Naive thymus-derived CD4-positive, alpha-beta T cell (primary cell): Measurements from ENCODE around the gene EDN3. TPM values are rescaled to one million over a fixed set of nuclear protein-coding genes. Genes with fewer than 3 reads are reported as not detected.
A peak's percentile ranks its signal among the peaks of the same experiment; 100 is the strongest.
"Not testable (repeated sequence)": the region's sequence is repeated elsewhere in the genome, so short reads cannot be mapped to it uniquely, and the experiment has no call there.

Experiments used
- ATAC-seq: fragments of 150-1000 bp; cut with Tn5 transposase; 2 replicates; pipeline ENCODE4 v1.10.0; 2021; ENCODE audit warnings: mild to moderate bottlenecking, moderate library complexity
- CTCF ChIA-PET: fragments of 350-600 bp; sonication (Branson Sonifier 250); formaldehyde crosslinking; loops from one replicate; lab custom pipeline; 2021; ENCODE audit warnings: antibody characterized with exemption; lab: Charles Lee
- POLR2A ChIA-PET: fragments of 350-600 bp; sonication (Branson Sonifier 250); formaldehyde crosslinking; loops from one replicate; lab custom pipeline; 2021; ENCODE audit warnings: antibody characterized with exemption, inconsistent platforms; lab: Charles Lee
- DNase-seq, 9 donors: peaks; one replicate each; pipeline versions ENCODE4 v3.0.0 to v3.0.0-alpha.2; 2020 to 2022; ENCODE audit warnings: mixed read lengths in 1 of 9
- H3K27ac ChIP-seq: one replicate; pipeline ENCODE4 v1.7.0; 2013; ENCODE audit warnings: mild to moderate bottlenecking, low read depth, low read length, moderate library complexity
- H3K27me3 ChIP-seq, 2 donors: one replicate each; pipeline ENCODE4 v1.7.0; 2013; ENCODE audit warnings: low read length in 2 of 2, mild to moderate bottlenecking in 2 of 2, moderate library complexity in 2 of 2; ENCODE audit not compliant: control insufficient read depth in 2 of 2, insufficient read depth in 2 of 2
- H3K36me3 ChIP-seq, 3 experiments: 1 replicate in 2 of 3; 2 replicates in 1 of 3; pipeline ENCODE4 v1.7.0; 2013; ENCODE audit warnings: low read length in 3 of 3, mild to moderate bottlenecking in 3 of 3, moderate library complexity in 1 of 3; ENCODE audit not compliant: insufficient read depth in 3 of 3, control insufficient read depth in 2 of 3
- H3K4me1 ChIP-seq, 2 donors: one replicate each; pipeline ENCODE4 v1.7.0; 2013; ENCODE audit warnings: low read length in 2 of 2, mild to moderate bottlenecking in 2 of 2, moderate library complexity in 1 of 2; ENCODE audit not compliant: control insufficient read depth in 2 of 2, insufficient read depth in 2 of 2
- H3K4me3 ChIP-seq: 2 replicates; pipeline ENCODE4 v1.7.0; 2013; ENCODE audit warnings: mild to moderate bottlenecking, low read length
- H3K9me3 ChIP-seq, 3 experiments: 1 replicate in 2 of 3; 2 replicates in 1 of 3; pipeline ENCODE4 v1.7.0; 2013; ENCODE audit warnings: low read length in 3 of 3; ENCODE audit not compliant: control insufficient read depth in 2 of 3
- H3K27ac Mint-ChIP-seq, 9 donors: one replicate each; pipeline ENCODE4 v1.8.0; 2020 to 2022; ENCODE audit warnings: mixed read lengths in 9 of 9, mild to moderate bottlenecking in 8 of 9, moderate library complexity in 5 of 9, inconsistent platforms in 2 of 9
- H3K27me3 Mint-ChIP-seq, 5 donors: one replicate each; pipeline ENCODE4 v1.8.0; 2021 to 2022; ENCODE audit warnings: mixed read lengths in 5 of 5, mild to moderate bottlenecking in 1 of 5
- H3K36me3 Mint-ChIP-seq, 5 donors: one replicate each; pipeline ENCODE4 v1.8.0; 2020 to 2022; ENCODE audit warnings: mixed read lengths in 5 of 5, mild to moderate bottlenecking in 3 of 5, inconsistent platforms in 1 of 5
- H3K4me1 Mint-ChIP-seq, 7 donors: one replicate each; pipeline ENCODE4 v1.8.0; 2020 to 2022; ENCODE audit warnings: mixed read lengths in 7 of 7, mild to moderate bottlenecking in 3 of 7, inconsistent platforms in 1 of 7
- H3K4me3 Mint-ChIP-seq, 10 donors: one replicate each; pipeline ENCODE4 v1.8.0; 2020 to 2022; ENCODE audit warnings: mild to moderate bottlenecking in 10 of 10, mixed read lengths in 10 of 10, moderate library complexity in 6 of 10, inconsistent platforms in 2 of 10
- H3K9me3 Mint-ChIP-seq, 11 donors: one replicate each; pipeline ENCODE4 v1.8.0; 2020 to 2022; ENCODE audit warnings: mixed read lengths in 11 of 11, mild to moderate bottlenecking in 4 of 11, inconsistent platforms in 1 of 11, moderate library complexity in 1 of 11
- intact Hi-C, 2 donors: fragments of 100-400 bp; cut with micrococcal nuclease; formaldehyde crosslinking; loops; one replicate each; pipeline ENCODE4 v1.15.1; 2023
- polyA plus RNA-seq, 2 donors: library from polyadenylated mRNA; unstranded; fragments of 300-500 nt; fragmentation: Illumina TruSeq; gene quantifications; one replicate each; pipeline ENCODE4 v1.2.3, GENCODE V29; 2021
- total RNA-seq, 6 experiments: library from RNA in 5 of 6; stranded (reverse) in 5 of 6; gene quantifications; 1 replicate in 5 of 6; 2 replicates in 1 of 6; pipeline ENCODE4 v1.2.3 and lab custom pipeline; 2021 to 2026

The EDN3 gene
- total and polyA plus RNA-seq, 7 experiments from 2014 or later = 0.13 to 0.56 (median 0.40) TPM; not detected in 3

DNA sequence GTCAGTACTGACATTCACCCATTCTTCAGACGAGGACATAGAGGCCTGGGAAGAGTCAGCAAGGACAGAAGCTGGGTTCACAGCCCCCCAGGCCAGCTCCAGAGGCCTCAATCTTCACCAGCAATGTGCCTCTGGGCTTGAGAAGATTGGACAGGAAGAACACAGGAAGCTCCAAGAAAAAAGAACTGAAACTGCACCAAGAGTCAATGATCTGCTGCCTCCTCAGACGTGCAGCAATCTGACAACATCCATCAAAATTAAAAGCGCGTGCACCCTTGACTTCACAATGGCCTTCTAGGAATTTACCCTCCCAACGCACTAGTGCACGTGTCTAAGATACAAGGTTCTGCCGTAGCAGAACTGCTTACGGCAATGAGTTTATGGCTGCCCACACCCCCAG is 38.0 kb downstream of the EDN3 start:
- H3K4me1 Mint-ChIP-seq, H3K27me3 ChIP-seq, H3K9me3 ChIP-seq, H3K27me3 Mint-ChIP-seq, H3K36me3 Mint-ChIP-seq, CTCF ChIA-PET, H3K27ac ChIP-seq, H3K4me1 ChIP-seq, POLR2A ChIA-PET, H3K4me3 ChIP-seq, H3K9me3 Mint-ChIP-seq, H3K4me3 Mint-ChIP-seq, H3K27ac Mint-ChIP-seq, DNase-seq, H3K36me3 ChIP-seq, intact Hi-C loops, ATAC-seq: not testable (repeated sequence)

DNA sequence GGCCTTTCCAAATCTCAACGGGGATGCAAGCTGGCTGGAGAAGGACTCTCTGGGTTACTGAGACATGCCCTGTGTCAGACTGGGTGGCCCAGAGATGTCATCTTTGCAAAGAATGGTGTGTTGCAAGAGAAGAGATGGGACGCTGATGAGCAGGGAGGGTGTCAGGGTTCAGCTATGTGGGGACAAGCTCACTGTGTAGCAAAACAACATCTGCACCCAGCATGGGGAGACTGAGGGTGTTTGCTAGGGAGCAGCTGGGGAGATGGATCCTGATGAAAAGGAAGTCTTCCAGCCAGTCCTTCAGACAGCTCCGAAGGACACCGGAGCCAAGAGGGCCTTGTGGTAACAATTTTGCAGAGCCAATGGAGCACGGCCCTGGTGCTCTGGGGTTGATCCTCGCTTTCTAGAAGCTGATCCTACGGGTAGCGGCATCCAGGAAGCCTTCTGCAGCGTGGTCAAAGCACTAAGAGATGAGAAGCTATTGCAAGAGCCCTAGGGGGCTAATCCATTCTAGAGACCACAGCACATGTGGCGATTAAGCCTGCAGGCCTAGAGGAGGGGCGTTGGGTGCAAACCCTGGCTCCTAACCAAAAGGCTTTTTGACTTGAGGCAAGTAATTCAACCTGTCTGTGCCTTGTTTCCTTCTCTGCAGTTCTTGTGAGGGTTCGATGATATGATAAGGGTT is 39.9 kb downstream of the EDN3 start:
- Histone ChIP-seq H3K4me1 (no peaks in the 10 kb centered on the region), H3K4me3 (no peak overlapping the region), H3K27me3 (no peaks in the 10 kb centered on the region), H3K27ac (no peak overlapping the region), H3K36me3 (no peaks in the 10 kb centered on the region), H3K9me3 (no peaks in the 10 kb centered on the region)
- peaks cover 0 to 4% (median 0%) of the 10 kb centered on the region in 5 donors for H3K36me3 Mint-ChIP-seq
- H3K9me3 Mint-ChIP-seq = peaks cover 0 to 6% (median 1%) of the 10 kb centered on the region in 11 donors
- DNase-seq (no peak), ATAC-seq (no peak)
- H3K4me1 Mint-ChIP-seq = no peaks in the 10 kb centered on the region
- POLR2A ChIA-PET = no interaction called here
- CTCF ChIA-PET = no interaction called here
- peaks cover 0 to 5% (median 0%) of the 10 kb centered on the region in 5 donors for H3K27me3 Mint-ChIP-seq
- no peak overlapping the region for H3K27ac Mint-ChIP-seq
- no peak overlapping the region for H3K4me3 Mint-ChIP-seq
- intact Hi-C loops = no loop called here

DNA sequence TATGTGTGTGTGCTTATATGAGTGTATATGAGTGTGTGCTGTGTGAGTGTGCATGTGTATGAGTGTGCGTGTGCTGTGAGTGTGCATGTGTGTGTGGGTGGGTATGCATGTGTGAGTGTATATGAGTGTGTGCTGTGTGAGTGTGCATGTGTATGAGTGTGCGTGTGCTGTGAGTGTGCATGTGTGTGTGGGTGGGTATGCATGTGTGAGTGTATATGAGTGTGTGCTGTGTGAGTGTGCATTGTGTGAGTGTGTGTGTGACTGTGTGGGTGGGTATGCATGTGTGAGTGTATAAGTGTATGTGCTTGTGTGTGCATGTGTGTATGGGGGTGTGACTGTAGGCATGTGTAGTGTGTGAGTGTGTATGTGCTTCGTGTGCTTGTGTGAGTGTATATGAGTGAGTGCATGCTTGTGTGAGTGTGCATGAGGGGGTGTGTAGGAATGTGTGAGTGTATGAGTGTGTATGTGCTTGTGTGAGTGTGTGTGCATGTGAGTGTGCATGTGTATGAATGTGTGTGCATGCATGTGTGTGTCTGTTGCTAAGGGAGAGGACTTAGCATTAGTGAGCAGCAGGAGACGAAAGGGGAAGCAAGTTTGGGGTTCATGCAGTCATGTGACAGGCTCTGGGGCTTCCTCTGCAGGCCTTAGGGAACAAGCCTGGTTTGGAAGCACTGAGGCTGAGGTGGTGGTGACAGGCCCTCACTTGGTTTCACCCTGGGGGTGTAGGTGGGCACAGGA is 41.0 kb downstream of the EDN3 start:
- H3K9me3 Mint-ChIP-seq, H3K4me3 ChIP-seq, H3K36me3 ChIP-seq, H3K36me3 Mint-ChIP-seq, H3K27me3 Mint-ChIP-seq, intact Hi-C loops, DNase-seq, CTCF ChIA-PET, H3K4me1 Mint-ChIP-seq, POLR2A ChIA-PET, H3K9me3 ChIP-seq, H3K4me3 Mint-ChIP-seq, H3K27ac ChIP-seq, H3K27ac Mint-ChIP-seq, H3K27me3 ChIP-seq, H3K4me1 ChIP-seq: not testable (repeated sequence)
- ATAC-seq = peak; percentile 57

DNA sequence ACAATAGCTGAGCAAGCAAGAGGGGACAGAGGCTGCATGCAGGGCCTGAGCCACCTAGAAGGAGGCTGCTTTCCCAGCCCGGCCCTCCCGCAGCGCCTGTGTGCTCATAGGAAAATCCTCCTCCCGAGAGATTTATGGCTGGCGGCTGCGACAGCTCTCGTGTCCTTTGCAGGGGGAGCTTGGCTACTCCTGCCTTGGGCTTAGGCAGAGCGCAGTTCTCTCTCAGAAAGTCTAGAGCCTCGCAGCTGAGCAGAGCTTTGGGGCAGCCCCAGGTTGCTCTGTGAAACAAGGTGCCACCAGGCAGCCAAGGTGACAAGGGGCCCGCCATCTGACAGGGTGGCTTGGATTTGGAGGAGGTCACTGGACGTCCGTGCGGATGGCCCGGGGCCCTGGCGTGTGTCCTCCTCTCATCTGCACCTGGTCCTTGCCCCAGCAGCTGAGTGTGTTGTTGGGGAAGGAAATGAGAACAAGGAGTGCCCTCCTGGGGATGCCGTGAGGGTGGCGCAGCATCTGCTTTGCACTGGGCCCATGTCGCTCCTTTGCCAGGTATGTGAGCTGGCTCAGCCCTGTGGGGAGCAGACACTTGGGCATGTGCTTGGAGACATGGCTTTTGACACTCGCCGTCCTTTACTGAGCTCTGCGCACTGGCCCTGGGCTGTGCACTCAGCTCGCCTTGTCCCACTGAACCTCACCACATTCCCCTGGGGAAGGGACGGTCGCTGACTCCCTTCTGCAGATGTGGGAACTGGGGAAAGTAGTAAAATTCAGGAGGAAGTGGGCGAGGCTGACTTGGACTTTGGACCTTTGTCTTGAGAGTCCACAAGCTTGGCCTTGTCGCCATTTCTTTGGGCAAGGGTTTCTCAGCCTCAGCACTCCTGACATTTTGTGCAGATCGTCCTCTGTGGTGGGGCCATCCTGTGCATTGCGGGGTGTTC is 41.9 kb downstream of the EDN3 start:
- Mint-ChIP-seq H3K4me1 (peaks cover 0 to 1% (median 0%) of the 10 kb centered on the region in 7 donors), H3K9me3 (peaks cover 0 to 6% (median 1%) of the 10 kb centered on the region in 11 donors), H3K4me3 (no peak overlapping the region), H3K27me3 (peaks cover 0 to 5% (median 4%) of the 10 kb centered on the region in 5 donors), H3K36me3 (peaks cover 0 to 4% (median 0%) of the 10 kb centered on the region in 5 donors), H3K27ac (no peak overlapping the region)
- H3K9me3 ChIP-seq = no peaks in the 10 kb centered on the region
- no peaks in the 10 kb centered on the region for H3K27me3 ChIP-seq
- no peaks in the 10 kb centered on the region for H3K36me3 ChIP-seq
- POLR2A ChIA-PET = no interaction called here
- H3K27ac ChIP-seq = no peak overlapping the region
- ATAC-seq (no peak), DNase-seq (no peak)
- intact Hi-C loops = no loop called here
- H3K4me1 ChIP-seq = no peaks in the 10 kb centered on the region
- H3K4me3 ChIP-seq = no peak overlapping the region
- CTCF ChIA-PET = no interaction called here

DNA sequence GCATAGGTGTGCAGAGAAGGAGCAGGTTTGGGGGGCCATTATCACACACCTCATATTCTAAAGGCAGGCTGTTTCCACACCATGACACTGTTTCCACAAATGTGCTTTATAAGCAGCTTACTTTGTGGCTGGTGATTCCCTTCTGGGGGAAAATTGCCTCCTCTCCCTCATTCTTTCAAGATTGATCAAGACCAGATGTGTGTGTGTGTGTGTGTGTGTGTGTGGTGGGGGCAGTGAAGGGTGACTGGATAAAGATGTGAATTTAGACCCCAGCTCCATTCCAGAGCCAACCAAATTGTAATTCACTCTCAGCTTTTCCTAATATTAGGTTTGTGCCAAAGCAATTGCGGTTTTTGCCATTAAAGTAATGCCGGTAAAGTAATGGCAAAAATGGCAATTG is 45.6 kb downstream of the EDN3 start:
- H3K9me3 ChIP-seq = no peaks in the 10 kb centered on the region
- H3K4me1 ChIP-seq = no peaks in the 10 kb centered on the region
- H3K27ac Mint-ChIP-seq = no peak overlapping the region
- ATAC-seq (no peak), DNase-seq (no peak)
- no peak overlapping the region for H3K4me3 Mint-ChIP-seq
- peaks cover 0 to 6% (median 1%) of the 10 kb centered on the region in 11 donors for H3K9me3 Mint-ChIP-seq
- H3K36me3 ChIP-seq = no peaks in the 10 kb centered on the region
- POLR2A ChIA-PET = interaction anchor here (0.7 kb wide), 1 partner anchor 188 kb away, joined by 3 read pairs; no protein-coding TSS in a partner anchor
- intact Hi-C loops = no loop called here
- no peaks in the 10 kb centered on the region for H3K27me3 ChIP-seq
- CTCF ChIA-PET = no interaction called here
- peaks cover 0 to 4% (median 0%) of the 10 kb centered on the region in 5 donors for H3K36me3 Mint-ChIP-seq
- H3K4me3 ChIP-seq = no peak overlapping the region
- peaks cover 0 to 1% (median 0%) of the 10 kb centered on the region in 7 donors for H3K4me1 Mint-ChIP-seq
- H3K27ac ChIP-seq = no peak overlapping the region
- peaks cover 0 to 5% (median 4%) of the 10 kb centered on the region in 5 donors for H3K27me3 Mint-ChIP-seq

DNA sequence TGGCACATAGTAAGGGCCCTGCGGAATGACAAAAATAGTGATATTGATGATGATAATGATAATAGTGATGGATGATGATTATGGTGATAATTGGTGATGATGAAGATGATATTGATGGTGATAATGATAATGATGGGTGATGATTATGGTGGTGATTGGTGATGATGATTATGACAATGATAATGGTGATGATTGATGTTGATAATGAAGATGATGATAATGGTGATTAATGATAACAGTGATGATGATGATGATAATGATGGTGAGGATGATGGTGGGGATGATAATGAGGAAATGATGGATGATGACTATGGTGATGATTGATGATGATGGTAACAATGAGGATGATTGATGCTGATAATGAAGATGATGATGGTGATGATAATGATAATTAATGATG is 48.9 kb downstream of the EDN3 start:
- H3K4me1 ChIP-seq = no peaks in the 10 kb centered on the region
- ChIA-PET POLR2A (no interaction called here), CTCF (no interaction called here)
- no peaks in the 10 kb centered on the region for H3K27me3 ChIP-seq
- H3K4me3 ChIP-seq = no peak overlapping the region
- H3K9me3 ChIP-seq = no peaks in the 10 kb centered on the region
- Mint-ChIP-seq H3K27me3 (peaks cover 0 to 5% (median 0%) of the 10 kb centered on the region in 5 donors), H3K4me3 (no peak overlapping the region), H3K36me3 (no peaks in the 10 kb centered on the region), H3K9me3 (no peaks in the 10 kb centered on the region), H3K27ac (no peak overlapping the region), H3K4me1 (peaks cover 0 to 10% (median 7%) of the 10 kb centered on the region in 7 donors)
- H3K27ac ChIP-seq = no peak overlapping the region
- ATAC-seq (no peak), DNase-seq (no peak)
- no peaks in the 10 kb centered on the region for H3K36me3 ChIP-seq
- intact Hi-C loops = no loop called here
